GM13976 (cell line): ENCODE data around the gene CMIP.

Experiments
- DNase-seq: peaks from one replicate; pipeline ENCODE4 v3.0.0; 2012; ENCODE audit warnings: low spot score
- in situ Hi-C: fragments of 300-500 bp; cut with MboI; formaldehyde crosslinking; loops from one replicate; pipeline ENCODE4 v1.12.0; 2022; ENCODE audit warnings: low sequenced_read_pairs, mixed read lengths, inconsistent platforms; ENCODE audit not compliant: unreplicated experiment
- TF ChIP-seq, protein P1 (sequence below): IDR thresholded peaks from 2 replicates; pipeline ENCODE4 v1.5.1; 2012; ENCODE audit warnings: borderline replicate concordance, mild to moderate bottlenecking; ENCODE audit not compliant: insufficient read depth; ENCODE audit errors: extremely low read depth, missing control alignments, control extremely low read depth

CMIP gene

DNA sequence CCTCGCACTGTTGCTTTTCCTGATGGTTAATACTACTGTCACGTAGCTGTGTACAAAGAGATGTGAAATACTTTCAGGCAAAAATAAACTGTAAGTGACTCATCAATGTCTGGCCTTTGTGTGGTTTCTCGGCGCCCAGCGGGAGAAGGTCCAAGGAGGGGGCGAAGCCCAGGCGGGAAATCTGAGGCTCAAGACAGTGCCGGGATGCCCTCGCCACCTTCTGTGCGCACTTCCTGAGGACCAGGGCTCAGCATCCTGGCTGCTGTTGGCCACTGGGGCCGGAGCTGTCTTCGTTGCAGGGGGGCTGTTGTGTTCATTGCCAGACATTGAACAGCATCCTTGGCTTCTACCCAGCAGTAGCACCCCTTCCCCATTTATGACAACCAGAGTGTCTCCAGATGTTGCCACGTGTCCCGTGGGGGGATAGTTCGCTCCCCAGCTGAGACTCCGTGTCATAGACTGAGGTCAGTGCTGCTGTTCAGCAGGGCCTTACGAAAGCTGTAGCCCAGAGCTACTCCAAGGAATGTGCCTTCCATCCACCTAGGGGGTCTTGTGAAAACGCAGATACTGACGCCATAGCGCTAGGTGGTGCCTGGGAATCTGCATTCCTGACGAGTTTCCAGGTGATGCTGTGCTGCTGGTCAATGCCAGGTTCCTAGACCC is 267.2 kb downstream of the CMIP start:
- no peak for DNase-seq
- in situ Hi-C loops = no loop called here
- TF ChIP-seq, protein P1, sequence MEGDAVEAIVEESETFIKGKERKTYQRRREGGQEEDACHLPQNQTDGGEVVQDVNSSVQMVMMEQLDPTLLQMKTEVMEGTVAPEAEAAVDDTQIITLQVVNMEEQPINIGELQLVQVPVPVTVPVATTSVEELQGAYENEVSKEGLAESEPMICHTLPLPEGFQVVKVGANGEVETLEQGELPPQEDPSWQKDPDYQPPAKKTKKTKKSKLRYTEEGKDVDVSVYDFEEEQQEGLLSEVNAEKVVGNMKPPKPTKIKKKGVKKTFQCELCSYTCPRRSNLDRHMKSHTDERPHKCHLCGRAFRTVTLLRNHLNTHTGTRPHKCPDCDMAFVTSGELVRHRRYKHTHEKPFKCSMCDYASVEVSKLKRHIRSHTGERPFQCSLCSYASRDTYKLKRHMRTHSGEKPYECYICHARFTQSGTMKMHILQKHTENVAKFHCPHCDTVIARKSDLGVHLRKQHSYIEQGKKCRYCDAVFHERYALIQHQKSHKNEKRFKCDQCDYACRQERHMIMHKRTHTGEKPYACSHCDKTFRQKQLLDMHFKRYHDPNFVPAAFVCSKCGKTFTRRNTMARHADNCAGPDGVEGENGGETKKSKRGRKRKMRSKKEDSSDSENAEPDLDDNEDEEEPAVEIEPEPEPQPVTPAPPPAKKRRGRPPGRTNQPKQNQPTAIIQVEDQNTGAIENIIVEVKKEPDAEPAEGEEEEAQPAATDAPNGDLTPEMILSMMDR = no peak

GRCh38 chr16:81712681-81713080 is 268.1 kb downstream of the CMIP start:
- TF ChIP-seq, protein P1 = no peak
- in situ Hi-C loops = no loop called here
- no peak for DNase-seq

- TF ChIP-seq, protein P1 = no peak
- in situ Hi-C loops = no loop called here
- DNase-seq = no peak
Measured at GRCh38 chr16:81713295-81713772, 268.7 kb downstream of the CMIP start.

DNA sequence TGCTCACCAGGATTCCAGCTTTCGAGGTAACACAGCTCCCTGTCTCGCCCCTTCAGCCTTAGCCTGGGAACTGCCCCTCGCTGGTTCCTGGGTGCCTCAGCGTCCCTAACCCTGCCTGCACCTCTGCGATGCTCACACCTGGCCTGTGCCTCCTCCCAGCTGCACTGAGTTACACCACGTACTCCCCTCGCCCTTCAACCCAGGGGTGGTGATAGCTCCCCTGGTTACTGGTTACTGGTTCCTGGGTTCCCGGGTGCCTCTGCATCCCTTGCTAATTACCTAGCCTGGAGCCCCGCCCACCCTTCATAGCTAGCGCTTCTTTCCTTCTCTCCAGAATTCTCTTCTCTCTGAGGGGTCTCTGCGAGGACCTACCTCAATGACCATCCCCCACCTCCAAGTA is 269.2 kb downstream of the CMIP start:
- TF ChIP-seq, protein P1 = no peak
- in situ Hi-C loops = no loop called here
- DNase-seq = no peak

- no peak for DNase-seq
- in situ Hi-C loops = no loop called here
- TF ChIP-seq, protein P1 = no peak
Measured at GRCh38 chr16:81714583-81714982, 270.0 kb downstream of the CMIP start.

DNA sequence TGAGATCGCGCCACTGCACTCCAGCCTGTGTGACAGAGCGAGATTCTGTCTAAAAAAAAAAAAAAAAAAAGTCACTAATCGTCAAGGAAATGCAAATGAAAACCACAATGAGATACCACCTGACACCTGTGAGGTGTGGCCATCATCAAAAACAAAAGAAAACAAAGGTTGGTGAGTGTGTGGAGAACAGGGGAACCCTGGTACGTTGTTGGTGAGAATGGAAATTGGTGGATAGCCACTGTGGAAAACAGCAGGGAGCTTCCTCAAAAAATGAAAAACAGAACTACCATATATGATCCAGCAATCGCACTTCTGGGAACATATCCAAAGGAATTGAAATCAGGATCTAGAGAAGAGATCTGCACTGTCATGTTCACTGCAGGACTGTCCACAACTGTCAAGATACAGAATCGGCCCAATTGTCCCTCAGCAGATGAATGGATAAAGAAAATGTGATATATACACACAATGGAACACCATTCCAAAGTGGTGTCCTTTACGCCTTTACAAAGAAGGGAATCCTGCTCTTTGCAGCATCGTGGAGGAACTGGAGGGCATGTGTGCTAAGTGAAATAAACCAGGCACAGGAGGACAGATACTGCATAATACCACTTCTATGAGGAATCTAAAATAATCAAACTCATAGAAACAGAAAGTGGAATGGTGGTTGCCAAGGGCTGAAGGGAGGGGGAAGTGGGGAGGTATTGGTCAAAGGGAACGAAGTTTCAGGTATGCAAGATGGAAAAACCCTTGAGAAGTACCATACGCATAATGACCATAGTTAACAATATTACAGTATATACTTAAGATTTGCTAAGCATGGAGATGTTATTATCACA is 271.0 kb downstream of the CMIP start:
- no peak for DNase-seq
- in situ Hi-C loops = no loop called here
- TF ChIP-seq, protein P1 = no peak
